ENCODE measurements around the gene GIPC1.
"Not testable (repeated sequence)": the region's sequence is repeated elsewhere in the genome, so short reads cannot be mapped to it uniquely, and the experiment has no call there.

The GIPC1 gene

DNA sequence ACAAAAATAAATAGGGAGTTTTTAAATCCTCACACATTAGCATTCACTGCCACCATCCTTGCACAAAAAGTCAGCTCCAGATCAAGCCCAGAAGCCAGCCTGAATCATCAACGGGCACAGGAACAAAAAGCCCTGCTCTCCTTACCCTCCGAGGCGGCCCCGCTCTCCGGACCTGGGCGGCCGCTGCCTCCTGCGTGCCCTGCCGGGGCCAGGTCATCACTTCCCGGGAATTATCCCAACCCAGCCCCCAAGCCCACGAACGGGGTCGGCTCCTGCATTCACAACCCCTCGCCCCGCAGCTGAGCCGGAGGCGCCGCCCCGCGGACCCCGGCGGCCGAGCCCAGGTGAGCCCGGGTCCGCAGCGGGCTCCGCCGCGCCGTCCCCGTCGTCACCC, 21.5 kb upstream of the GIPC1 start:
- DNase-seq = no peak

DNA sequence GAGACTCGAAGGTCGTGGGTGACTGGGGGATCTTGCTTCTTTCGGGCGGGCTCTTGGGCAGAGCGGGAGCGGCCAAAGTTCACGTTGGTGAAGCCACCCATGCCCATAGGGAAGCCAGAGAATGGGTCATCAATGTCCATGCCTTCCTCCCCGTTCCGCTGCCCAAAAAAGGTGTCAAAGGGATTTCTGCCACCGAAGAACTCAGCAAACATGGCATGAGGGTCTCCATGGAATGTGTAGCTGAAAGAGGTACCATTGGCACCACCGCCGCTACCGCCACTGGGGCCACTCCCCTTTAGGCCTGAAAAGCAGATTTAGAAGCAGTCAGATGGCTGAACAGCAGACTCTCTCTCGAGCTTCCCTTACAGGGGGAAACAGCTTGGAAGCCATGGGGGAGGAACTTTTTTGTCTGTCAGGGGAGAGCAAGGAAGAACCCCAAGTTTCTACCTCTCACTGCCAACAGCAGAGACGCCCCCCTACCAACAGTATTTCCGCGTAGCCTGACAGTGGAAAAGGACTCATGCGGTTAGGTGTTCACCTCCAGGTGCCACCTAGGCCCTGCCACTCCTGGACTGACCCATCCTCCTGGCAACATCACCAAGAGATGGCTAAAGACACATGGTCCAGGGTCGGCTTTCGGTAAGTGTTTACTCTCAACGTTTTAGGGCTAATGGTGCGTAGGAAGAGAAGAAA, 21.0 kb upstream of the GIPC1 start:
- DNase-seq = no peak

DNA sequence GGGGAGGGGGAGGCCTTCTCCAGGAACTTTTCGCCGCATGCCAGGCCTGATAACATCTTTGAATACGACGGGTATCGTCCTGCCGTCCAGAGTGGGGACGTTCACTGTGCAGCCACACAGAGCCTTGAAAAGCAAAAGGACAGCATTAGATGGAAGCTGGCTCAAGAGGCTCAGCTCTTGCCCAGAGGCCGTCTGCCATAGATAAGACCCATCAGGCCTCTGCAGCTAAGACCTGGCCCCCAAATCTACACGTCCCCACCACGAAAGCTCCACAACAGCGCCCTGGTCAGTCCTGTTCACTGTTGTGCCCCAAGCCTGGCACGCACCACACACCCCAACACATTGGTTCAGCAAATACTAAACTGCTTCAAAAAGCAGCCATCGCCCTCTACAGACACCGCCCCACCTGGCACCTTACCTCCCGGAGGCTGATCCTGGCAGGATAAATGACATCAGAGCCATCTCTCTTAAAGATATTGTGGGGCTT, 20.2 kb upstream of the GIPC1 start:
- DNase-seq = no peak

DNA sequence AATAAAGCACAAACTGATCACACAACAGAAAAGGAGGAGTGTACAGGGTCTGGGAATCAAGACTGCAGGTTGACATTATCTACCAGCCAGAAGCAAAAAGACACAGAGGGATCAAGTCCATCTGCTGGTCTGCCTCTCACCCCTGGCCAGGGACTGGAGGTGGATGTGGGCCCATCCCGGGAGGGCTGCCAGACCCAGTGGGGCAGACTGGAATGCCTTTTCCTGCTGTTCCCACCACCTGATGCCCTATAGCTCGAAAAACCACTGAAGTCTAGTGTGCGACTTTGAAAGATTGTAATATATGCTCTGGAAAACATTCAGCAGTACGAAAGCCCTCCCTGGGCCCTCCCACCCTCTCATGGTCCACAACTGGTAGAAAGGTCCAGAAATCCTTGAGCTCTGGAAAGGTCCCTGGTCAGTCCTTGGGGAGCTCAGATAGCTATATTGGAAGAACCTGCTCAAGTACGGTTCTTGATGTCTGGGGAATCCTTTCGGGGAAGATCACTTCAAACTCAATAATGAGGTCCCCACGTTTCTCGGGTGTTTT, 19.6 kb upstream of the GIPC1 start:
- DNase-seq = no peak

- no peak for DNase-seq
Measured at GRCh38 chr19:14514215-14514863, 18.4 kb upstream of the GIPC1 start.

DNA sequence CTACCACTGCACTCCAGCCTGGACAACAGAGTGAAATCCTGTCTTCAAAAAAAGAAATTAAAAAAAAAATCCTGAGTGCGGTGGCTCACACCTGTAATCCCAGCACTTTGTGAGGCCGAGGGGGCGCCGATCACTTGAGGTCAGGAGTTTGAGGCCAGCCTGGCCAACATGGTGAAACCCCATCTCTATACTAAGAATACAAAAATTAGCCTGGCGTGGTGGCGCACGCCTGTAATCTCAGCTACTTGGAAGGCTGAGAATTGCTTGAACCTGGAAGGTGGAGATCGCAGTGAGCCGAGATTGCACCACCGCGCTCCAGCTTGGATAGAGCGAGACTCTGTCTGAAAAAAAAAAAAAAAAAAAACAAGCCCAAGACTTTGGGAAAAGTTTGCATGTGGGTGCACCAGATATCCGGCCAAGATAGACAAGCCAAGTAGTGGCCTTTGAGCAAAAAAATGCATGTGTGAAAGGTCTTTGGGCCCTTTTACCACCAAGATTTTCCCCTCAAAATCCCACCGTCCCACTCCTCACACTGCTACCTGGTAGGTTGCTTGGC, 16.6 kb upstream of the GIPC1 start:
- no peak for DNase-seq

DNA sequence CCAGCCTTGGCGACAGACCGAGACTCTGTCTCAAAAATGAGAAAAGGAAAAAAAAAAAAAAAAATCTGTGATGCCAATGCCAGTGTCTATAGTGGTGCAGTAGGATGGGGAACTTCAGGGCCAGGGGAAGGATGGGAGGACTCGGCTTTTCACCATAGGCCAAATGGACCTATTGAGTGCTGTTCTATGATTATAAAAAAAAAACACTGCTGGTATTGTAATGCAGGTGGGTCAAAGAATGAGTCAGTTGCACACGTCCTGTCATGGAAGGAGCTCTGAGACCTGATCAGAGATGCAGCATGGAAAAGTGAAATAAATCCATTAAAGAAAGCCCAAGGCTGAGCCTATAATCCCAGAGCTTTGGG, 15.3 kb upstream of the GIPC1 start:
- DNase-seq = no peak

GRCh38 chr19:14510311-14511228, 14.6 kb upstream of the GIPC1 start:
- DNase-seq = no peak

DNA sequence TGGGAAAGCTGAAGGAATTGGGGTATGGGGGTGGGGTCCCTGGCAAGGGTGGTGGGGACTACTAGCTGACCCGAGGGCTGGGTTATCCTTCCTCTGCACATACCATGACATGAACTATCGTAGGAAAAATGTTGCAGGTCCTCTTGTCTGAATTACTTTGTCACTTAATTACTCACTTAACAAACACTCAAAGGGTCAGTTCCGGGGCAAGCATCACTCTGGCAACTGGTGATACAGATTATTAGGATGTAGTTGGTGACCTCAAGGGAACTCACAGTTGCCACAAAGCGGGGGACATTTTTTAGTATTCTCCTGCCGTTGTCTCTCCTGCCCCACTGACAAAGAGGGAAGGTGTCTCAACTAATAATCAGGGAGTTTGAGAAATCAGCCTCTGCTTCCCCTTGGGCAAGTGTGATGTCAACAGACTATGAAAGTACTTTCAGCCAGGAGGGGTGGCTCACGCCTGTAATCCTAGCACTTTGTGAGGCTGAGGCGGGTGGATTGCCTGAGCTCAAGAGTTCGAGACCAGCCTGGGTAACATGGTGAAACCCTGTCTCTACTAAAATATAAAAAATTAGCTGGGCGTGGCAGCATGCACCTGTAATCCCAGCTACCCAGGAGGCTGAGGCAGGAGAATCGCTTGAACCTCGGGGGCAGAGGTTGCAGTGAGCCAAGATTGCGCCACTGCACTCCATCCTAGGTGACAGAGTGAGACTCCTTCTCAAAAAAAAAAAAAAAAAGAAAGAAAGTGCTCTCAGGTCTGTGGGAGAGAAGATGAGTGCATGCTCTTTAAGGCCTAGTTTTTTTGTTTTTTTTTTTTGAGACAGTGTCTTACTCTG, 12.0 kb upstream of the GIPC1 start:
- DNase-seq = no peak

DNA sequence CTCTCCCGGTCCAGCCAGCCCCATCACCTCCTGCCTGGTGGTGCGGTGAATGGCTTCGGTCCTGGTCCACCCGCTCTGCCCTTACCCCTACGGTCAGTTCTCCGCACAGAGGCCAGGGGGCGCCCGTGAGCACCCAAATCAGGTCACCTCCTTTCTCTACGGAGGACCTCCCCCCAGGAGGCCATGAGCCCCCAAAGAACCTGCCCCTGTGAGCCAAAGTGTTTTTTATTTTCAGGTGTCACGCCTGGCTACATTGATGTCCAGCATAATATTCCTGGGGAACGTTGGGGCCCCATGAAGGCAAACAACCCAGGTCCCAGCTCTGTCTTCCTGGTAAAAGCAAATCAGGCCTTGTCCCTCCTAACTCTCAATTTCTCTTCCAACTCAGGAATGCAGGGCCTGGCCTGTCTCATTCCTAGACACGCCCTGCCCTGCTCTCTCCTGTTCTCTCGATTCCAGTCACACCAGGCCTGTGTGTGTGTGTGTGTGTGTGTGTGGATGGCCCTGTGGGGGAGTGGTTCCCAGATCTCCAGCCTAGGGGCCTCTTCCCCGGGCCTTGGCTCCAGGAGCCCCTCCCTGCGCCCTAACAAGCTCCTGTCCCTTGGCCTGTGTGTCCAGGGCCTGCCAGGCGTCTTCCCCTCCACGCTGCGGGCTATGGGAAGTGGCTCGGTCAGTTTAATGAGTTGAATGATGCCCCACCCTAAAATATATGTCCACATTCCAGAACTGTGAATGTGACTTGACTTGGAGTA, 9.7 kb upstream of the GIPC1 start:
- no peak for DNase-seq

DNA sequence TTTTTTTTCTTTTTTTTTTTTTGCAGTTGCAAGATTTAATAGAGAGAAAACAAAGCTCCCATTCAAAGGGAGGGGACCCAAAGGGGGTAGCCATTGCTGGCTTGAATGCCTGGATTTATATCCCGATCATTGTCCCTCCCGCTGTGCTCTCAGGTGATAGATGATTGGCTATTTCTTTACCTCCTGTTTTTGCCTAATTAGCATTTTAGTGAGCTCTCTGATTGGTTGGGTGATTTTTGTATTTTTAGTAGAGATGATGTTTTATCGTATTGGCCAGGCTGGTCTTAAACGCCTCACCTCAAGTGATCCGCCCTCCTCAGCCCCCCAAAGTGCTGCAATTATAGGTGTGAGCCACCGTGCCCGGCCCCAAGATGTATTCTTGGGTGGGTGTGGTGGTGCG, 8.6 kb upstream of the GIPC1 start:
- DNase-seq = not testable (repeated sequence)

DNA sequence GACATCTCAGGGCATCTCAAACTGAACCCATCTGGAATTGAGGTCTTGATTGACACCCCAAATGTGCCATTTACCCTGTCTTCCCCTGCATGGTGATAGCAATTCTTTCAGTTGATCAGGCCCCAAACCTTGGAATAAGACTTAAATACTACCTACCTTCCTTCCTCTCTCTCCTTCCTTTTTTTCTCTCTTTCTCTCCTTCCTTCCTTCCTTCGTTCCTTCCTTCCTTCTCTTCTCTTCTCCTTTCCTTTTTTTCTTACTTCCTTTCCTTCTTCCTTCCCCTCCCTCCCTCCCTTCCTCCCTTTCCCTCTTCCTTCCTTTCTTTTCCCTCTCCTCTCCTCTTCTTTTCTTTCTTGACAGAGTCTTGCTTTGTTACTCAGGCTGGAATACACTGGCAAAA, 7.4 kb upstream of the GIPC1 start:
- DNase-seq = no peak

DNA sequence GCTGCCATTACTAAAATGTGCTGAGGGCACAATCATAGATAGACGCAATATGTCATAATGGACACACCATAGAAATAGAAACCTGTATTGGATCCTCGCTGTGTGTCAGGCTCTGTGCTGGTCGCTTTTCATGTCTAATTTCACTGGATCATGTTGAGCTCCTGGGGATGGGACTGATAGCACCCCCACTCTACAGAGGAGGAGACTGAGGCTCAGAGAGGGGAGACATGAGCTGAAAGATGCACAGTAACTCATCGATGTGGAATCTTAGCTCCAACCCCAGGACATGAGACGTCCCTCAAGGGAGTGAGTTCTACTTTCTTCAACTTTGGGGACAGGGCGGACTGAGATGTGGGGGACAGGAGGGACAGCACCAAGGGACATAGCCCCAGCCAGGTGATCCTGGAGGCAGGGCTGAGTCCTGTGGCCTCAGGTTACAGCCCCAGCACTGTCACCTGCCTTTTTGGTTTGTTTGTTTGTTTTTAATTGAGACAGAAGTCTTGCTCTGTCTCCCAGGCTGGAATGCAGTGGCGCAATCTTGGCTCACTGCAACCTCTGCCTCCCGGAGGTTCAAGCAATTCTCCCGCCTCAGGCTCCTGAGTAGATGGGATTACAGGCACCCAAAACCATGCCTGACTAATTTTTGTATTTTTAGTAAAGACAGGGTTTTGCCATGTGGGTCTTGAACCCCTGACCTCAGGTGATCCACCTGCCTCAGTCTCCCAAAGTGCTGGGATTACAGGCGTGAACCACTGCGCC, 6.6 kb upstream of the GIPC1 start:
- DNase-seq = no peak

DNA sequence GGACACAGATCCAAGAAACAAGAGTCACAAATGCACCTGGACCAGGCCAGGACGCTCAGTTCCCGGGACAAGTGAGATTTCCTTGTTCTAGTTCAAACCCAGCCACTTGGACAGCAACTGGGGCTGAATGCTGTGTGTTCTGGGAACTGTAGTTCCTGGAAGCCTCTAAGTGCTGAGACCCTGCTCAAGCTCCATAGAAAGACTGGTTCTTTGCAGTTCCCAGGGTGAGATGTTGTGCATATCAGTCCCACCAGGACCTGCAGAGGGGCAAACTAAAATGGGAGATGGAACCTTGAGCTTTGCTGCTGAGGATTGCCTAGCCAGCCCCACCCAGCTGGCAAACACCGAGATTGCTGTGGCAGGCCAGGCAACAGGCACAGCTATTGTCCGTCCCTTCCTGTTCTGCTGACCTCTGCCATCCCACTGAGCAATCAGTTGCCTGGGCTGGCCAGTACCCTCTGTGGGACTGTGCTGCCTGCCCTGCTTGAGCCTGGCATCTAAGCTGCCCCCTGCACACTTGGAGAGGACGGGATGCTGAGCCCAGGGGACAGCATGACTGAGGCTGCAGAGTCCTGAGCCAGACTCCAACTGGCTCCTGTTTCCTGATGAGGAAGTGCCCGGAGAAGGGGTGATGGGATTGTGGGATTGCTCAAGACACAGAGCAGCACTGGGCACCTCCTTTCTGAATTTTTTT, 1.4 kb upstream of the GIPC1 start:
- no peak for DNase-seq

GRCh38 chr19:14496834-14497227, 904 bp upstream of the GIPC1 start:
- DNase-seq = no peak

GRCh38 chr19:14495672-14496028, 277 bp downstream of the GIPC1 start:
- no peak for DNase-seq

- DNase-seq = no peak
Measured at GRCh38 chr19:14494910-14495671, 836 bp downstream of the GIPC1 start.

GRCh38 chr19:14494411-14494810, 1.5 kb downstream of the GIPC1 start:
- no peak for DNase-seq

GRCh38 chr19:14492756-14493337, 3.1 kb downstream of the GIPC1 start:
- no peak for DNase-seq

Data from KG1 (cell line).